ENCODE data around the gene P2RX6. TPM values are rescaled to one million over a fixed set of nuclear protein-coding genes. Genes with fewer than 3 reads are reported as not detected.

P2RX6 gene
- total and polyA plus RNA-seq, 9 of the 15 experiments (the other 6 are each of a cell fraction or from before 2014, with no cell fraction given) = 0.01 to 3.9 (median 1.5) TPM; not detected in 1

DNA sequence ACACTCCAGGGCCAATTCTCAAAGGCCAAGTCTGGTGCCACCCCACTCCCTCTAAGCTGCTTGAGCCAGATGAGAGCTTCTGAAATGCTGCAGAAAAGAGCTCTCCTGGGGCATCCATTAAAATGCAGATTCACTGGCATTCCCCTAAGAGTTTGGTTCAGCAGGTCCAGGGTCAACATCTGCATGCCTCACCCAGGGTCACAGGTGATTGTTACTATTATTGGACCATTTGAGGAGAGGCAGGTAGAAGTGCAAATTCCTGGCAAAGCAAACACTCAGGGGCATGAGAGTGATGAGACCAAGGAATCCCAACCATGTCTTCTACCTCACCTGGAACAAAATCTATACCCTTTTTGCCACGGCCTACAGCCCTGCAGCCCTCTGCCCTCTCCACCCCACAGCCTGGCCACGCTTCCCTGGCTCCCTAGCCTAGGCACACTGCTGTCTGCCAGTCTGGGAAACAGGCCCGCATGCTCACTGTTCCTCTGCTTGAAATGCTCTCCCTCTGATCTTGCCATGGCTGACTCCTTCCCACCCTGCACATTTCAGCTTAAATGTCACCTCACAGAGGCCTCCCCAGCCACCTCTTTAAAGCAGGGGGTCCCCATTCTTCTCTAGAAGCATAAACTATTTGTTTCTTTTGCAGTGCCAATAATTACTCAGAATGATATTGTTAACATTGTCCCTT, 4.4 kb upstream of the P2RX6 start:
- no peaks in the 10 kb centered on the region for H3K9me3 ChIP-seq (replicated peaks; ENCODE audit: control insufficient read depth, insufficient read depth, low read depth, low read length)
- H3K4me3 ChIP-seq = no peak overlapping the region
- no peak overlapping the region for H2AFZ ChIP-seq (ENCODE audit: low read depth, low read length)
- 48% methylated on average over 3 of the region's 3 CpGs for WGBS (ENCODE audit: insufficient coverage, low coverage, missing lambda C conversion rate)
- peaks cover 7% of the 10 kb centered on the region for H3K9me1 ChIP-seq (ENCODE audit: control insufficient read depth, insufficient read depth, low read length)
- H4K20me1 ChIP-seq (replicated peaks; ENCODE audit: control insufficient read depth, insufficient read depth, low read length) = peaks cover 12% of the 10 kb centered on the region
- peaks cover 20 to 34% of the 10 kb centered on the region in 2 experiments for H3K4me1 ChIP-seq (replicated peaks in 1 of 2; ENCODE audit: control insufficient read depth in 2 of 2, insufficient read depth in 2 of 2, low read length in 2 of 2)
- peak overlapping the region in 1 of 2 experiments; percentile 2; a peak in 2 of 4 replicates for H3K9ac ChIP-seq (ENCODE audit: insufficient read depth in 1 of 2, low read depth in 2 of 2, low read length in 2 of 2)
- DNase-seq (ENCODE audit: extremely low read depth in 1 of 4, low spot score in 3 of 4) (no peak), FAIRE-seq (no peak), ATAC-seq (no peak)
- intact Hi-C loops (cut with micrococcal nuclease) (loop anchor here (5.0 kb wide), 1 partner anchor 37 kb away; the partner anchor contains the start of gene LRRC74B), in situ Hi-C loops (cut with MboI) (no loop called here)
- CTCF ChIA-PET (ENCODE audit: low intra/inter-chr PET ratio) = no interaction called here
- no TSS peak for BruUV-seq (replicated peaks)
- POLR2A ChIA-PET = interaction anchor here (0.7 to 13.9 kb wide), 6 partner anchors 10 to 255 kb away, joined by 3 to 333 read pairs (median 4); partner anchors contain the start of gene THAP7
- H3K4me2 ChIP-seq (ENCODE audit: insufficient read depth, low read length) = no peak overlapping the region
- peaks cover 10% of the 10 kb centered on the region; the same call in 1 of the 3 replicates for H3K36me3 ChIP-seq (ENCODE audit: control insufficient read depth, insufficient read depth, low read length)
- H3K27ac ChIP-seq (ENCODE audit: extremely low read depth, low read depth, low read length) = no peak overlapping the region
- peaks cover 13% of the 10 kb centered on the region; the same call in 2 of the 3 replicates for H3K79me2 ChIP-seq (ENCODE audit: control insufficient read depth, insufficient read depth, low read length)
- H3K27me3 ChIP-seq (ENCODE audit: control insufficient read depth in 2 of 2, insufficient read depth in 2 of 2, low read length in 2 of 2) = no peaks in the 10 kb centered on the region
- TF ChIP-seq ZFP36 (IDR thresholded peaks at IDR 0.05; ENCODE audit: low read depth, low read length, partially characterized antibody) (peak; percentile 70), ARNT (IDR thresholded peaks at IDR 0.05) (no peak), SIN3A (IDR thresholded peaks at IDR 0.05; ENCODE audit: borderline replicate concordance in 2 of 2, control insufficient read depth in 1 of 2, low read depth in 2 of 2, low read length in 2 of 2) (0 out of 4 replicates have a peak, but pooled peaks of 1 of the 2 experiments have one; percentile 17)

All from K562 (cell line).